Activated T-helper 17 cell treated with anti-CD3 and anti-CD28 coated beads, Interleukin-2, amount 50 U/mL, for 72 hours (primary cell): ENCODE measurements around the gene COL25A1. TPM values are rescaled to one million over a fixed set of nuclear protein-coding genes. Genes with fewer than 3 reads are reported as not detected.

Experiments used
- ATAC-seq: fragments of 150-1000 bp; cut with Tn5 transposase; replicated peaks from 2 replicates; pipeline ENCODE4 v1.10.0; 2021; ENCODE audit warnings: mild to moderate bottlenecking, moderate library complexity
- H3K27ac Mint-ChIP-seq: one replicate; pipeline ENCODE4 v1.8.0; 2022; ENCODE audit warnings: mixed read lengths
- H3K27me3 Mint-ChIP-seq: one replicate; pipeline ENCODE4 v1.8.0; 2022; ENCODE audit warnings: mixed read lengths
- H3K36me3 Mint-ChIP-seq: one replicate; pipeline ENCODE4 v1.8.0; 2022; ENCODE audit warnings: low read depth, mild to moderate bottlenecking, mixed read lengths
- H3K4me1 Mint-ChIP-seq: one replicate; pipeline ENCODE4 v1.8.0; 2022; ENCODE audit warnings: mixed read lengths
- H3K4me3 Mint-ChIP-seq: one replicate; pipeline ENCODE4 v1.8.0; 2022; ENCODE audit warnings: mild to moderate bottlenecking, mixed read lengths
- H3K9me3 Mint-ChIP-seq: one replicate; pipeline ENCODE4 v1.8.0; 2022; ENCODE audit warnings: mixed read lengths
- total RNA-seq, 2 donors: library from RNA; stranded (reverse); gene quantifications; one replicate each; pipeline ENCODE4 v1.2.3, GENCODE V29; 2022

COL25A1 gene
- total RNA-seq, 2 donors from 2014 or later: 0.08 TPM; not detected in 1

- H3K9me3 Mint-ChIP-seq: no peaks in the 10 kb centered on the region
- H3K4me1 Mint-ChIP-seq: no peaks in the 10 kb centered on the region
- H3K27ac Mint-ChIP-seq: no peak overlapping the region
- no peak overlapping the region for H3K4me3 Mint-ChIP-seq
- peaks cover 3% of the 10 kb centered on the region for H3K27me3 Mint-ChIP-seq
- no peaks in the 10 kb centered on the region for H3K36me3 Mint-ChIP-seq
- ATAC-seq: no peak
These were observed 87.7 kb downstream of the COL25A1 start for GRCh38 chr4:109214622-109215301.

- no peak overlapping the region for H3K4me3 Mint-ChIP-seq
- H3K4me1 Mint-ChIP-seq: no peaks in the 10 kb centered on the region
- no peak for ATAC-seq
- H3K9me3 Mint-ChIP-seq: no peaks in the 10 kb centered on the region
- no peaks in the 10 kb centered on the region for H3K36me3 Mint-ChIP-seq
- H3K27me3 Mint-ChIP-seq: peaks cover 3% of the 10 kb centered on the region
- H3K27ac Mint-ChIP-seq: no peak overlapping the region
These were observed 89.4 kb downstream of the COL25A1 start for GRCh38 chr4:109213056-109213455.

- Mint-ChIP-seq H3K4me1 (no peaks in the 10 kb centered on the region), H3K9me3 (no peaks in the 10 kb centered on the region), H3K27ac (no peak overlapping the region), H3K36me3 (no peaks in the 10 kb centered on the region), H3K4me3 (no peak overlapping the region), H3K27me3 (no peaks in the 10 kb centered on the region)
- no peak for ATAC-seq
These were observed 90.8 kb downstream of the COL25A1 start for GRCh38 chr4:109211671-109212070.

- H3K27me3 Mint-ChIP-seq: peaks cover 5% of the 10 kb centered on the region
- no peaks in the 10 kb centered on the region for H3K36me3 Mint-ChIP-seq
- no peak for ATAC-seq
- no peaks in the 10 kb centered on the region for H3K9me3 Mint-ChIP-seq
- no peak overlapping the region for H3K27ac Mint-ChIP-seq
- no peaks in the 10 kb centered on the region for H3K4me1 Mint-ChIP-seq
- no peak overlapping the region for H3K4me3 Mint-ChIP-seq
These were observed 92.8 kb downstream of the COL25A1 start for GRCh38 chr4:109209647-109210046.

- Mint-ChIP-seq H3K27me3 (peaks cover 6% of the 10 kb centered on the region), H3K27ac (no peak overlapping the region), H3K9me3 (no peaks in the 10 kb centered on the region), H3K4me3 (no peak overlapping the region), H3K36me3 (no peaks in the 10 kb centered on the region), H3K4me1 (no peaks in the 10 kb centered on the region)
- ATAC-seq: no peak
These were observed 94.6 kb downstream of the COL25A1 start for GRCh38 chr4:109207898-109208297.

- H3K9me3 Mint-ChIP-seq: no peaks in the 10 kb centered on the region
- no peaks in the 10 kb centered on the region for H3K36me3 Mint-ChIP-seq
- ATAC-seq: no peak
- no peak overlapping the region for H3K27ac Mint-ChIP-seq
- H3K27me3 Mint-ChIP-seq: peaks cover 10% of the 10 kb centered on the region
- H3K4me3 Mint-ChIP-seq: no peak overlapping the region
- H3K4me1 Mint-ChIP-seq: no peaks in the 10 kb centered on the region
These were observed 95.4 kb downstream of the COL25A1 start for GRCh38 chr4:109207061-109207460.

GRCh38 chr4:109206620-109207019, 95.8 kb downstream of the COL25A1 start:
- Mint-ChIP-seq H3K4me1 (no peaks in the 10 kb centered on the region), H3K27me3 (peaks cover 13% of the 10 kb centered on the region), H3K36me3 (no peaks in the 10 kb centered on the region), H3K4me3 (no peak overlapping the region), H3K9me3 (no peaks in the 10 kb centered on the region), H3K27ac (no peak overlapping the region)
- ATAC-seq: no peak

GRCh38 chr4:109205186-109205585, 97.3 kb downstream of the COL25A1 start:
- H3K9me3 Mint-ChIP-seq: no peaks in the 10 kb centered on the region
- H3K27ac Mint-ChIP-seq: no peak overlapping the region
- no peaks in the 10 kb centered on the region for H3K4me1 Mint-ChIP-seq
- ATAC-seq: no peak
- no peak overlapping the region for H3K4me3 Mint-ChIP-seq
- H3K27me3 Mint-ChIP-seq: peaks cover 23% of the 10 kb centered on the region
- no peaks in the 10 kb centered on the region for H3K36me3 Mint-ChIP-seq

- H3K9me3 Mint-ChIP-seq: no peaks in the 10 kb centered on the region
- no peak overlapping the region for H3K4me3 Mint-ChIP-seq
- no peaks in the 10 kb centered on the region for H3K36me3 Mint-ChIP-seq
- peaks cover 18% of the 10 kb centered on the region for H3K27me3 Mint-ChIP-seq
- ATAC-seq: no peak
- no peaks in the 10 kb centered on the region for H3K4me1 Mint-ChIP-seq
- no peak overlapping the region for H3K27ac Mint-ChIP-seq
These were observed 102.9 kb downstream of the COL25A1 start for GRCh38 chr4:109199585-109199984.

- no peaks in the 10 kb centered on the region for H3K36me3 Mint-ChIP-seq
- no peak overlapping the region for H3K27ac Mint-ChIP-seq
- no peak overlapping the region for H3K4me3 Mint-ChIP-seq
- no peaks in the 10 kb centered on the region for H3K4me1 Mint-ChIP-seq
- no peaks in the 10 kb centered on the region for H3K9me3 Mint-ChIP-seq
- no peak for ATAC-seq
- H3K27me3 Mint-ChIP-seq: peaks cover 4% of the 10 kb centered on the region
These were observed 106.8 kb downstream of the COL25A1 start for GRCh38 chr4:109195646-109196045.

GRCh38 chr4:109191216-109191615, 111.2 kb downstream of the COL25A1 start:
- no peaks in the 10 kb centered on the region for H3K9me3 Mint-ChIP-seq
- ATAC-seq: no peak

GRCh38 chr4:109186458-109186945, 116.0 kb downstream of the COL25A1 start:
- Mint-ChIP-seq H3K9me3 (peaks cover 5% of the 10 kb centered on the region), H3K4me1 (no peaks in the 10 kb centered on the region), H3K27me3 (peaks cover 8% of the 10 kb centered on the region), H3K36me3 (no peaks in the 10 kb centered on the region), H3K4me3 (no peak overlapping the region), H3K27ac (no peak overlapping the region)
- no peak for ATAC-seq

More at GRCh38 chr4:109191216-109191615, 111.2 kb downstream of the COL25A1 start:
- Mint-ChIP-seq H3K27me3 (peaks cover 3% of the 10 kb centered on the region), H3K27ac (no peak overlapping the region), H3K4me1 (no peaks in the 10 kb centered on the region), H3K4me3 (no peak overlapping the region), H3K36me3 (no peaks in the 10 kb centered on the region)

- H3K27ac Mint-ChIP-seq: no peak overlapping the region
- ATAC-seq: no peak
- no peaks in the 10 kb centered on the region for H3K36me3 Mint-ChIP-seq
- no peak overlapping the region for H3K4me3 Mint-ChIP-seq
- peaks cover 8% of the 10 kb centered on the region for H3K27me3 Mint-ChIP-seq
- H3K4me1 Mint-ChIP-seq: no peaks in the 10 kb centered on the region
- H3K9me3 Mint-ChIP-seq: peaks cover 5% of the 10 kb centered on the region
These were observed 116.5 kb downstream of the COL25A1 start for GRCh38 chr4:109185951-109186350.

- Mint-ChIP-seq H3K9me3 (peaks cover 5% of the 10 kb centered on the region), H3K27me3 (peaks cover 8% of the 10 kb centered on the region), H3K27ac (no peak overlapping the region), H3K36me3 (no peaks in the 10 kb centered on the region), H3K4me1 (no peaks in the 10 kb centered on the region), H3K4me3 (no peak overlapping the region)
- no peak for ATAC-seq
These were observed 116.9 kb downstream of the COL25A1 start for GRCh38 chr4:109185548-109185947.

- Mint-ChIP-seq H3K9me3 (peaks cover 5% of the 10 kb centered on the region), H3K27ac (no peak overlapping the region), H3K4me3 (no peak overlapping the region), H3K36me3 (no peaks in the 10 kb centered on the region), H3K4me1 (no peaks in the 10 kb centered on the region), H3K27me3 (peaks cover 11% of the 10 kb centered on the region)
- no peak for ATAC-seq
These were observed 117.9 kb downstream of the COL25A1 start for GRCh38 chr4:109184491-109184961.
